ENCODE results near the gene SORL1. TPM values are rescaled to one million over a fixed set of nuclear protein-coding genes. Genes with fewer than 3 reads are reported as not detected.
A peak's percentile ranks its signal among the peaks of the same experiment; 100 is the strongest.

Gene SORL1
- total RNA-seq, 2 donors from 2014 or later = 66.1 to 121 TPM

DNA sequence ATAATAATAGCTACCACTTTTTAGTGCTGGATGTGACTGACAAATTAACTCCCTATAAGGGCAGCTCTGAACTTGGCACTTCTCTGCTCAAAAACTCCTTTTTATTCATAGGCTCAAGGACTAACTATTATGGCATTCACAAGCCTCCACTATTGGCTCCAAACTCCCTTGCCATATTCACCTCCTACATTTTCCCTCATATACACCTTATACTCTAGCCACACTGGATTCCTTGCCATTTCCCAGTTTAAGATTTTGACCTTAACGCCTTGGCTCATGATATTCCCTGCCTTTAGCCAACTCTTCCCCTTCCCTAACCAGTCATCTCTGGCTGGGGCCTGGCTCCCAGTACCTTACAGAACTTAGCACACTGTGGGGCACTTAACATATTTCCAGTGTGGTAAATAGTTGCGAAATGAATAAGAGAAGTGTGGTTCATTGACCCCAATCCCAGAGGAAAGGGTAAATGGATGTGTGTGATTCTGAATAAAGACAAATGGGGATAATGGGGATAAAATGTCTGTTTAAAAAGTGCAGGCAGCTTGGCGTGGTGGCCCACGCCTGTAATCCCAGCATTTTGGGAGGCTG is 40.0 kb upstream of the SORL1 start:
- H3K4me1 ChIP-seq = peaks cover 3% of the 10 kb centered on the region
- no peak overlapping the region for H3K4me3 ChIP-seq
- DNase-seq = no peak
- no peak overlapping the region for H3K9ac ChIP-seq (ENCODE audit: low read depth in 2 of 2, low read length in 2 of 2)
- intact Hi-C loops (cut with DNase I) = no loop called here
- no peak overlapping the region for H3K27ac ChIP-seq
- no peaks in the 10 kb centered on the region for H3K9me3 ChIP-seq
- H3K27me3 ChIP-seq = no peaks in the 10 kb centered on the region
- no peaks in the 10 kb centered on the region for H3K36me3 ChIP-seq
- TF ChIP-seq, protein P1, sequence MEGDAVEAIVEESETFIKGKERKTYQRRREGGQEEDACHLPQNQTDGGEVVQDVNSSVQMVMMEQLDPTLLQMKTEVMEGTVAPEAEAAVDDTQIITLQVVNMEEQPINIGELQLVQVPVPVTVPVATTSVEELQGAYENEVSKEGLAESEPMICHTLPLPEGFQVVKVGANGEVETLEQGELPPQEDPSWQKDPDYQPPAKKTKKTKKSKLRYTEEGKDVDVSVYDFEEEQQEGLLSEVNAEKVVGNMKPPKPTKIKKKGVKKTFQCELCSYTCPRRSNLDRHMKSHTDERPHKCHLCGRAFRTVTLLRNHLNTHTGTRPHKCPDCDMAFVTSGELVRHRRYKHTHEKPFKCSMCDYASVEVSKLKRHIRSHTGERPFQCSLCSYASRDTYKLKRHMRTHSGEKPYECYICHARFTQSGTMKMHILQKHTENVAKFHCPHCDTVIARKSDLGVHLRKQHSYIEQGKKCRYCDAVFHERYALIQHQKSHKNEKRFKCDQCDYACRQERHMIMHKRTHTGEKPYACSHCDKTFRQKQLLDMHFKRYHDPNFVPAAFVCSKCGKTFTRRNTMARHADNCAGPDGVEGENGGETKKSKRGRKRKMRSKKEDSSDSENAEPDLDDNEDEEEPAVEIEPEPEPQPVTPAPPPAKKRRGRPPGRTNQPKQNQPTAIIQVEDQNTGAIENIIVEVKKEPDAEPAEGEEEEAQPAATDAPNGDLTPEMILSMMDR (IDR thresholded peaks at IDR 0.05) = no peak

DNA sequence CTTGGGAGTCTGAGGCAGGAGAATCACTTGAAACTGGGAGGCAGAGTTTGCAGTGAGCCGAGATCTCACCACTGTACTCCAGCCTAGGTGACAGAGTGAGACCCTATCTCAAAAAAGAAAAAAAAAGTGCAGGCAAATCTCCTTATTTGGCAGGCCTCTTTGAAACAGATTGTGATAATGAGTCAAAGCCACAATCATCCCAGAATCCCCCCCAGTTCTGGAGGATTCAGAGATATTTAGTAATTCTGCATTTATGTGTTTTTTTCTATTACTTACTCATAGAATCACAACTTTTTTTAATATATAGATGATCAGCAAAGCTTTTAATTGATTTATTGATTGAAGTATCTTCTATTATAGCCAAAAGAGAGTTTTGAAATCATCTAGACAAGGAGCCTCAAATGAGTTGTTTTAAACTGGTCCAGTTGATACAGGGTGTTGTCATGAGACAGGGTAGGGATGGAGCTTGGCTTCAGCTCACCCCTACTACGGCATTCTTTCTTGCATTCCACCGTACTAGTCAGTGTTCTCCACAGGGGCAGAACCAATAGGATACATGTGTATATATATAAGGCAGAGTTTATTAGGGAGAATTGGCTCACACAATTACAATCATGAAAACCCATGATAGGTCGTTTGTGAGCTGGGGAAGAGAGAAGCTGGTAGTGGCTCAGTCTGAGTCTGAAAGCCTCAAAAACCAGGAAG is 39.3 kb upstream of the SORL1 start:
- no peaks in the 10 kb centered on the region for H3K27me3 ChIP-seq
- H3K9me3 ChIP-seq = no peaks in the 10 kb centered on the region
- H3K27ac ChIP-seq = no peak overlapping the region
- DNase-seq = no peak
- peaks cover 3% of the 10 kb centered on the region for H3K4me1 ChIP-seq
- TF ChIP-seq, protein P1 (IDR thresholded peaks at IDR 0.05) = no peak
- no peak overlapping the region for H3K9ac ChIP-seq (ENCODE audit: low read depth in 2 of 2, low read length in 2 of 2)
- no peak overlapping the region for H3K4me3 ChIP-seq
- H3K36me3 ChIP-seq = no peaks in the 10 kb centered on the region
- intact Hi-C loops (cut with DNase I) = no loop called here

DNA sequence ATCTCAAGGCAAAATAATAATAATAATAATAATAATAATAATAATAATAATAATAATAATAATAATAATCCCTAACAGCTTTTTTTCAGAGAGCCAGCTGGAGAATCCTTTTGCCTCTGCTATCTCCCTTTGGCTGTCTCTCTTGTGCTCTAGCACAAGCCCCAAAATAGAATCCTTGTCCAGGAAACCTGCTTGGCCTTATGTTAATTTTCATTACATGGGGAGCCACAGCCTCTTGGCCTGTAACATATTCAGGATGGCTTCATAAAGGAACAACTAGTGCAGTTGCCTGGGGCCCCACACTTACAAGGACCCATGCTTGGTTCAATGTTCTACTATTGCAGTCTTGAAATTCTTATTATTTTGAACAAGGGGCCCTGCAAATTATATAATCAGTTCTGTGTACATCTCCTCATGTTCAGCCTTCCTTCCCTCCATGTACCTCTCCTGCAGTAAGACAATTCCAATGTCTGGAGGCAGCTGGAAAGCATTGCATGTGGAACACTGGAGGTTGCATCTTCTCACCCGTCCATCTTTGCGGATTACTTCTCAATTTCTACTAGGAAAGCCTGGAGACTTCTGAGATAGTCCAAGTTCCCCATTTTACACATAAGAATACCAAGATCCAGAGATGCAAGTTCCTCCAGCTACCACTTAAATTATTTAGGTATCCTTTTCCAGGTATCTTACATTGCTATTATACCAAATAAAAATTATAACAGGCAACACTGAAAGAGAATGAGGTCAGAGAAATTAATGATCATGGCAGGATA is 37.8 kb upstream of the SORL1 start:
- no peaks in the 10 kb centered on the region for H3K36me3 ChIP-seq
- no peaks in the 10 kb centered on the region for H3K9me3 ChIP-seq
- H3K27ac ChIP-seq = no peak overlapping the region
- no peaks in the 10 kb centered on the region for H3K27me3 ChIP-seq
- H3K4me3 ChIP-seq = no peak overlapping the region
- H3K4me1 ChIP-seq = peaks cover 3% of the 10 kb centered on the region
- intact Hi-C loops (cut with DNase I) = no loop called here
- no peak overlapping the region for H3K9ac ChIP-seq (ENCODE audit: low read depth in 2 of 2, low read length in 2 of 2)
- DNase-seq = no peak
- TF ChIP-seq, protein P1 (IDR thresholded peaks at IDR 0.05) = no peak

DNA sequence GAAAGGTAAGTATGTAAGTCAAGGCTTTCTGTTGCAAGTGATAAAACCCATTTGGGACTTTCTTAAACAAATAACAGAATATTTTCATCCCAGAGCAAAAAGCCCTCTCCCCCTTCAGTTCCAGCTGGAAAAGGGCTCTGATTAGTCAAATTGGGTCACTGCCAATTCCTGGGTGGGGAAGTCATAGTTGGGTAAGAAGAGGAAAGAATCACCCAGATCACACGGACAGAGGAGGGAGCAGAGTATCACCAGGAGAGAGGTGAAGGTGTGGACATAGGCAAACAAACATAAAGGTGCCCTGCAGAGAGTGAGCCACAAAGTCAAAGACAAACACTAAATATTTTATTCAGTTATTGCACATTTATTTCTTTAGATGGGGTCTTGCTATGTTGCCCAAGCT is 36.3 kb upstream of the SORL1 start:
- TF ChIP-seq, protein P1 (IDR thresholded peaks at IDR 0.05) = no peak
- Histone ChIP-seq H3K4me1 (peaks cover 3% of the 10 kb centered on the region), H3K36me3 (no peaks in the 10 kb centered on the region), H3K9ac (ENCODE audit: low read depth in 2 of 2, low read length in 2 of 2) (no peak overlapping the region), H3K4me3 (no peak overlapping the region), H3K27me3 (no peaks in the 10 kb centered on the region), H3K27ac (peak overlapping the region; percentile 38), H3K9me3 (no peaks in the 10 kb centered on the region)
- intact Hi-C loops (cut with DNase I) = no loop called here
- peak; percentile 81 for DNase-seq

DNA sequence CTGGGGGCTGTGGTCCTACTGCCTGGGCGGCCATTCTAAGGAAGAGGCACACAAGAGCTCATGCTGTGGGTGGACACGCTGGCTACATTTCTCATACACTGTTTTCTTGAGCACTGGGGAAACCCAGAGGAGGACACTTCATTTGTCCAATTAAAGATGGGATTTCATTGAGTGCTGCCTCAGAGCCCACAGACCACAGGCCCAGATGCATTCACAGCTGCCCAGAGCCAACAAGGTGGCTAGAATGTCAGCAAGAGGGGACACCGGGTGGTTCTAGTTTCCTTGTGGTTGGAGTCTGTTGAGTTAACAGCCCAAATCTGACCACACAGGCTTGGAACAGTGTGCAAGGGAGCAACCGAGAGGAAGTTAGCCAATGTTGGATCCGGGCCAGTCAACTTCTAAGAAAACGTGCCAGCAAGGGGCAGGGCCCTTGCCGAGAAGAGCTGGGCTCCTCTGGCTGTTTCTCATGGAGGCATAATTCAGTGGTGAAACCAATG is 35.0 kb upstream of the SORL1 start:
- Histone ChIP-seq H3K9me3 (no peaks in the 10 kb centered on the region), H3K4me1 (peaks cover 3% of the 10 kb centered on the region), H3K27me3 (no peaks in the 10 kb centered on the region), H3K9ac (ENCODE audit: low read depth in 2 of 2, low read length in 2 of 2) (peak overlapping the region; percentile 4 to 62), H3K36me3 (no peaks in the 10 kb centered on the region), H3K4me3 (no peak overlapping the region), H3K27ac (peak overlapping the region; percentile 68)
- DNase-seq = peak; percentile 92
- intact Hi-C loops (cut with DNase I) = no loop called here
- TF ChIP-seq, protein P1 (IDR thresholded peaks at IDR 0.05) = no peak

Data from colonic mucosa (tissue), 4 donors.